ENCODE measurements around the gene PTCH2. TPM values are rescaled to one million over a fixed set of nuclear protein-coding genes. Genes with fewer than 3 reads are reported as not detected.

The PTCH2 gene
- total RNA-seq, 1 experiment from 2014 or later = 0.48 TPM

DNA sequence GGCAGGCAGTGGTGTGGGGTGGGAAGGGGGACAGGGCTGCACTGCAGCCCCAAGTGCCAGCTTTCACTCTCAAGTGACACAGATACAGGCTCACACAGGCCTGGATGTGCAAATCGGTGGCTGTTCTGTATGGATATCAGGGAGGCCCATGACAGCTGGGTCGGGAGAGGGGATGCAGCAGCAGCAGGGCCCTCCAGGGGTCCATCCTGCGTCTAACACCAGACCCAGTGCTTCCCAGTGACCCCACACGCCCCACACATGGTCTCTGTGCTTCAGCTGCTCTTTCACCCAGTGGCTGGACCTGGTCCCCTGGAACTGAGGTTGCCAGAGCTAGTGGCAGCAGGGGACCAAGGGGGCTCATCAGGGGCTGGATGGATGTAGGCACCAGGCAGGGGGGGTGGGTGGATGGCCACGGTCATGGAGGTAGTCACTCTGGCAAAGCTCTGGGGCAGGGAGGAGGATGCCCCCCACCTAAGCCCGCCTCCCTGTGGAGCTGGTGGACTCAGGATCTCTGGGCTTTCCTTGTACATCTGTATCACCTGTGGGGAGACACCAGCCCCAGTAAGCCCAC lies 20.8 kb downstream of the PTCH2 start:
- H3K9me3 ChIP-seq = no peaks in the 10 kb centered on the region
- Mint-ChIP-seq H3K9me3 (ENCODE audit: unreplicated experiment) (no peaks in the 10 kb centered on the region), H3K27ac (ENCODE audit: unreplicated experiment) (no peak overlapping the region), H3K4me1 (ENCODE audit: low read depth, unreplicated experiment) (no peaks in the 10 kb centered on the region), H3K4me3 (ENCODE audit: unreplicated experiment) (no peak overlapping the region), H3K36me3 (ENCODE audit: insufficient read depth, unreplicated experiment) (peaks cover 19% of the 10 kb centered on the region), H3K27me3 (ENCODE audit: insufficient read depth, unreplicated experiment) (no peaks in the 10 kb centered on the region)
- no peaks in the 10 kb centered on the region for H3K36me3 ChIP-seq (ENCODE audit: control insufficient read depth, insufficient read depth, low read length)
- H3K4me1 ChIP-seq = no peaks in the 10 kb centered on the region
- intact Hi-C loops (cut with micrococcal nuclease; ENCODE audit: unreplicated experiment) = no loop called here
- no peak for DNase-seq
- TF ChIP-seq, protein P1, sequence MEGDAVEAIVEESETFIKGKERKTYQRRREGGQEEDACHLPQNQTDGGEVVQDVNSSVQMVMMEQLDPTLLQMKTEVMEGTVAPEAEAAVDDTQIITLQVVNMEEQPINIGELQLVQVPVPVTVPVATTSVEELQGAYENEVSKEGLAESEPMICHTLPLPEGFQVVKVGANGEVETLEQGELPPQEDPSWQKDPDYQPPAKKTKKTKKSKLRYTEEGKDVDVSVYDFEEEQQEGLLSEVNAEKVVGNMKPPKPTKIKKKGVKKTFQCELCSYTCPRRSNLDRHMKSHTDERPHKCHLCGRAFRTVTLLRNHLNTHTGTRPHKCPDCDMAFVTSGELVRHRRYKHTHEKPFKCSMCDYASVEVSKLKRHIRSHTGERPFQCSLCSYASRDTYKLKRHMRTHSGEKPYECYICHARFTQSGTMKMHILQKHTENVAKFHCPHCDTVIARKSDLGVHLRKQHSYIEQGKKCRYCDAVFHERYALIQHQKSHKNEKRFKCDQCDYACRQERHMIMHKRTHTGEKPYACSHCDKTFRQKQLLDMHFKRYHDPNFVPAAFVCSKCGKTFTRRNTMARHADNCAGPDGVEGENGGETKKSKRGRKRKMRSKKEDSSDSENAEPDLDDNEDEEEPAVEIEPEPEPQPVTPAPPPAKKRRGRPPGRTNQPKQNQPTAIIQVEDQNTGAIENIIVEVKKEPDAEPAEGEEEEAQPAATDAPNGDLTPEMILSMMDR (IDR thresholded peaks at IDR 0.05; ENCODE audit: insufficient read depth in 1 of 2, low read depth in 1 of 2, low read length in 1 of 2, severe bottlenecking in 1 of 2, unreplicated experiment in 1 of 2) = no peak
- POLR2A ChIA-PET = no interaction called here
- H3K27me3 ChIP-seq (replicated peaks; ENCODE audit: control insufficient read depth, insufficient read depth, low read length) = no peaks in the 10 kb centered on the region
- CTCF ChIA-PET = no interaction called here
- H3K4me3 ChIP-seq (ENCODE audit: low read depth, low read length) = no peak overlapping the region
- no TSS peak for BruUV-seq (replicated peaks)

DNA sequence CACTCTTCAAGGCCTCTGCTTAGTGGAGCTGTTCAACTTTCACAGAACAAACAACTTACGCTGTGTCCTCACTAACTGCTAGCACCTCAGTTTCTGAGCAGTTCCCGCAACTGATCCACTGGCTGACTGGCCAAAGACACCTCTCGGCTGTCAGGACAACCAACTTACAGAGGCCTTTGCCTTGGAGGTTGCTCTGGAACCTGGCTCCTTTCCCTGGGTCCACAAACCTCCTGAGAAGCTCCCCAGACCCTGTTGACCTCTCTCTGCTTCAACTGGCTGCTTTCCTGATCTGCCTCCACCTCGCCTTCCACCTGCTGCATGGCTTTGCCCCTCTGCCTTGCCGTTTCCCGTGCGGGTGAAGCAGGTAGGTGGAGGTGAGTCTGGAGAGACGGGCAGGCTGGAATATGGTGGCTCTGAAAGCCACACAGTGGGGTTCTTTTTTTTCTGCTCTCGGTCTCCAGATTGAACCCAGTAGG lies 21.8 kb downstream of the PTCH2 start:
- ChIA-PET POLR2A (no interaction called here), CTCF (no interaction called here)
- Mint-ChIP-seq H3K9me3 (ENCODE audit: unreplicated experiment) (no peaks in the 10 kb centered on the region), H3K27ac (ENCODE audit: unreplicated experiment) (peak overlapping the region; percentile 100), H3K4me1 (ENCODE audit: low read depth, unreplicated experiment) (no peaks in the 10 kb centered on the region), H3K36me3 (ENCODE audit: insufficient read depth, unreplicated experiment) (peaks cover 19% of the 10 kb centered on the region), H3K27me3 (ENCODE audit: insufficient read depth, unreplicated experiment) (no peaks in the 10 kb centered on the region), H3K4me3 (ENCODE audit: unreplicated experiment) (peak overlapping the region; percentile 80)
- BruUV-seq (replicated peaks) = no TSS peak
- H3K36me3 ChIP-seq (ENCODE audit: control insufficient read depth, insufficient read depth, low read length) = no peaks in the 10 kb centered on the region
- TF ChIP-seq, protein P1 (IDR thresholded peaks at IDR 0.05; ENCODE audit: insufficient read depth in 1 of 2, low read depth in 1 of 2, low read length in 1 of 2, severe bottlenecking in 1 of 2, unreplicated experiment in 1 of 2) = no peak
- DNase-seq = no peak
- no peaks in the 10 kb centered on the region for H3K4me1 ChIP-seq
- no peak overlapping the region for H3K4me3 ChIP-seq (ENCODE audit: low read depth, low read length)
- no peaks in the 10 kb centered on the region for H3K27me3 ChIP-seq (replicated peaks; ENCODE audit: control insufficient read depth, insufficient read depth, low read length)
- H3K9me3 ChIP-seq = no peaks in the 10 kb centered on the region
- intact Hi-C loops (cut with micrococcal nuclease; ENCODE audit: unreplicated experiment) = no loop called here

DNA sequence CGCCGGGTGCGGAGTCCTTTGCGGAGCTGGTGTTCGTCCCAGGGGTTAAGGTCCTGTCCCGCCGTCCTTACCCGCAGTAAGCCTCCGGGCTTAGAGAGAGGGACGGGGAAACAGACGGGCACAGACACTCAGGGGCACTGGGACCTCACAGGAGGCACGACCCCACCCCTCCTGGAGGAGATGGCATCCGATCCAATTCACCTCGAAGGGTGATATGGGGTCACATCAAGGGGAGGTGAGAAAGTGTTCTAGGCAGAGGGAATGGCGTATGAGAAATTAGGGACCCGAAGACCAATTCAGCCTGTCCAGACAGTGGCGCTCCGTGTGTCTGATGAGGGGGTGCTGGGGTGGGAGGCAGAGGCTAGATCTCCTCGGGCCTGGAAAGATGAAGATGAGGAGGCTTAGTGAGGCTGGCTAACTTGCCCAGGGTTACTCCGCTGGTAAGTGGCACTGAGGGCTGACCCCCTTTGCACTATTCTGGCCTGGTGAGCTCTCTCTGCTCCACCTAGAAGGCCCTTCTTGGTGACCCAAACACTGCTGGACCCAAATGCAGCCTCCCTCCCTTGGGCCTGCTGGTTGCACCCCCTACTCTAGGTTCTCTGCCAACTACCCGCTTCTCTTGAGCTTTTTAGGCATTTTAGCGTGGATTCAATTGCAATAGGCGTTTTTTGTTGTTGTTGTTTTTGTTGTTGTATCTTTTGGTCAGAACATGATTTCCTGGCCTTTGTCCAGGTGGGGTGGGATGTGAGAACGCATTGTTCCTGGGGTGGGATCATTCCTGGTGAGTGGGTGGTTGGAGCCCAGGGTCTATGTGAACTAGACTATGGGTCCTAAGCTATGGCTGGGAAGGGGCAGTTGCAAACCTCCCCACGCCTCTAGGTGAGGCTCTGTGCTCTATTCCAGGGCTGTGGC lies 22.5 kb downstream of the PTCH2 start:
- POLR2A ChIA-PET = interaction anchor here (0.6 to 2.4 kb wide), 3 partner anchors 20 to 191 kb away, joined by 6 to 43 read pairs (median 15); partner anchors contain the start of genes HECTD3, PLK3 and UROD
- CTCF ChIA-PET = interaction anchor here (1.6 kb wide), 1 partner anchor 11 kb away, joined by 6 read pairs; no protein-coding TSS in a partner anchor

More for the DNA sequence above, 22.5 kb downstream of the PTCH2 start:
- no peaks in the 10 kb centered on the region for H3K4me1 ChIP-seq
- H3K27me3 Mint-ChIP-seq (ENCODE audit: insufficient read depth, unreplicated experiment) = no peaks in the 10 kb centered on the region
- H3K4me1 Mint-ChIP-seq (ENCODE audit: low read depth, unreplicated experiment) = no peaks in the 10 kb centered on the region
- H3K27me3 ChIP-seq (replicated peaks; ENCODE audit: control insufficient read depth, insufficient read depth, low read length) = no peaks in the 10 kb centered on the region
- H3K9me3 ChIP-seq = no peaks in the 10 kb centered on the region
- H3K27ac Mint-ChIP-seq (ENCODE audit: unreplicated experiment) = peak overlapping the region; percentile 100
- H3K36me3 ChIP-seq (ENCODE audit: control insufficient read depth, insufficient read depth, low read length) = no peaks in the 10 kb centered on the region
- peak overlapping the region; percentile 80 for H3K4me3 Mint-ChIP-seq (ENCODE audit: unreplicated experiment)
- H3K4me3 ChIP-seq (ENCODE audit: low read depth, low read length) = peak overlapping the region; percentile 49
- BruUV-seq (replicated peaks) = TSS peak; percentile 48
- peaks cover 19% of the 10 kb centered on the region for H3K36me3 Mint-ChIP-seq (ENCODE audit: insufficient read depth, unreplicated experiment)
- H3K9me3 Mint-ChIP-seq (ENCODE audit: unreplicated experiment) = no peaks in the 10 kb centered on the region
- TF ChIP-seq, protein P1 (IDR thresholded peaks at IDR 0.05; ENCODE audit: insufficient read depth in 1 of 2, low read depth in 1 of 2, low read length in 1 of 2, severe bottlenecking in 1 of 2, unreplicated experiment in 1 of 2) = no peak
- intact Hi-C loops (cut with micrococcal nuclease; ENCODE audit: unreplicated experiment) = loop anchor here (1.0 kb wide), 1 partner anchor 89 kb away; the partner anchor contains the start of gene RNU5D-1
- no peak for DNase-seq

Measured in Caco-2 (cell line).